Stimulated activated CD8-positive, alpha-beta memory T cell treated with anti-CD3 and anti-CD28 coated beads, Interleukin-4, amount 100 ng/mL, for 24 hours (primary cell): ENCODE results near the gene SEZ6.
"Not testable (repeated sequence)": the region's sequence is repeated elsewhere in the genome, so short reads cannot be mapped to it uniquely, and the experiment has no call there.

Experiments
- DNase-seq: peaks from one replicate; pipeline ENCODE4 v3.0.0-alpha.2; 2020; ENCODE audit warnings: low read depth

SEZ6 gene

GRCh38 chr17:28935744-28936460 lies 69.9 kb downstream of the SEZ6 start:
- DNase-seq: no peak

- not testable (repeated sequence) for DNase-seq
These were observed 71.3 kb downstream of the SEZ6 start for GRCh38 chr17:28934508-28934907.

DNA sequence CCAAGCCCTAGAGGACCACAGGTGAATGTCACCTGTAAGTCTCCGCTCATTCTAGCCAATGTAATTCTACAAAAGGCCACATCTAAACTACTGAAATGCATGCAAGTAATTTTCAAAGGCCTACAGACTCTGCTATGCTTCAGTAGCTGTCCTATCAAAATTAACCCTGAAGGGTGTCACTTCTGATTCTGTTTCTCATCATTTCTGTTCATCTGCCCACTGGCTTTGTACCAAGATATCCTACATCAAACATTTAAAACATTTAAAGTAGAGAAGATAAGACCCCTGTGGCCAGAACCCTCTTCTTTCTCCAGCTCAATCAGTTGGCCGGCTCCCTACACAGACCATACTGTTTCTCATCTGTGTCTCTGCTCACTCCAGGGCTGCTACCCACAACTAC lies 76.0 kb downstream of the SEZ6 start:
- no peak for DNase-seq

- no peak for DNase-seq
These were observed 77.8 kb downstream of the SEZ6 start for GRCh38 chr17:28928061-28928460.

- no peak for DNase-seq
These were observed 79.0 kb downstream of the SEZ6 start for GRCh38 chr17:28926786-28927185.

- no peak for DNase-seq
These were observed 79.5 kb downstream of the SEZ6 start for GRCh38 chr17:28926366-28926765.

GRCh38 chr17:28925912-28926365 lies 79.9 kb downstream of the SEZ6 start:
- DNase-seq: no peak

DNA sequence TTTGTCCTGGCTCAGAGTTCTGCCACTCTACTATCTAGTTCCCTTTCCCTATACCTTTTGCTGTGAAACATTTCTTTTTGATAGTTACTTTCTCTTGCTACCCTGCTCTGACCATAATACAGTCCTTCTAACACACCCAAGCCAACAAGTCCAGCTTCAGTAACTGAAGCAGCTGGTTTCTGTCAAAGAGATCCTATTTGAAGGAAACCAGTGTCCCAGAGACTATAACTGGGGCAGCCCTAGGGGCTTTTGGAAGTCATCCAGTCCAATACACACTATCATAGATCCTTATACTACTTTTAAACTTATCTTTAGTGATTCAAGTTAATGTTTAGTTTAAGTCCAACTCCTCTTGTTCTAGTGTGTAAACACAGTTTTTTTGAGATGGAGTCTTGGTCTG lies 85.6 kb downstream of the SEZ6 start:
- DNase-seq: no peak

GRCh38 chr17:28918295-28918694 lies 87.5 kb downstream of the SEZ6 start:
- no peak for DNase-seq

- no peak for DNase-seq
These were observed 88.4 kb downstream of the SEZ6 start for GRCh38 chr17:28917465-28917864.

GRCh38 chr17:28917029-28917428 lies 88.8 kb downstream of the SEZ6 start:
- DNase-seq: no peak

DNA sequence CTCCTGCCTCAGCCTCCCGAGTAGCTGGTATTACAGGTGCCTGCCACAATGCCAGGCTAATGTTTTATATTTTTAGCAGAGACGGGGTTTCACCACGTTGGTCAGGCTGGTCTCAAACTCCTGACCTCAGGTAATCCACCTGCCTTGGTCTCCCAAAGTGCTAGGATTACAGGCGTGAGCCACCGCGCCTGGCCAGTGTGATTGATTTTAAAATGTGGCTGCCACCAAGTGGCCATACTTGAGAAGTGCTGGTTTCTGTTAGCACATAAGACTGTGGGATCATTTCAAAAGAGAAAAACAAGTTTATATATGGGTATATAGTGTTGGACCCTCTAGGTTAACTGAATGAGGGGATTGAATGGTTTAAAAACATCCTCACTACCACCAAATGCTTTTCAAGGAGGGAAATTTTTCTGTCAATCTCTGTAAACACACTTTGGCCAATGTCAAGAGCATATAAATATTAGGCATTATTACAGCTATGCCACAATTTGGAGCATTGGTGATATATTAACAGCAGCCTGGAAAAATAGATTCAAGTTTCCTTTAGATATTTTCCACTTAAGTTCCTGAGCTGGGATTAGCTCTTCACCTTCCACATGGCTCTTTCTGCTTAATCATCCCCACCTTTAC lies 89.4 kb downstream of the SEZ6 start:
- no peak for DNase-seq

GRCh38 chr17:28912938-28913333 lies 92.9 kb downstream of the SEZ6 start:
- no peak for DNase-seq

DNA sequence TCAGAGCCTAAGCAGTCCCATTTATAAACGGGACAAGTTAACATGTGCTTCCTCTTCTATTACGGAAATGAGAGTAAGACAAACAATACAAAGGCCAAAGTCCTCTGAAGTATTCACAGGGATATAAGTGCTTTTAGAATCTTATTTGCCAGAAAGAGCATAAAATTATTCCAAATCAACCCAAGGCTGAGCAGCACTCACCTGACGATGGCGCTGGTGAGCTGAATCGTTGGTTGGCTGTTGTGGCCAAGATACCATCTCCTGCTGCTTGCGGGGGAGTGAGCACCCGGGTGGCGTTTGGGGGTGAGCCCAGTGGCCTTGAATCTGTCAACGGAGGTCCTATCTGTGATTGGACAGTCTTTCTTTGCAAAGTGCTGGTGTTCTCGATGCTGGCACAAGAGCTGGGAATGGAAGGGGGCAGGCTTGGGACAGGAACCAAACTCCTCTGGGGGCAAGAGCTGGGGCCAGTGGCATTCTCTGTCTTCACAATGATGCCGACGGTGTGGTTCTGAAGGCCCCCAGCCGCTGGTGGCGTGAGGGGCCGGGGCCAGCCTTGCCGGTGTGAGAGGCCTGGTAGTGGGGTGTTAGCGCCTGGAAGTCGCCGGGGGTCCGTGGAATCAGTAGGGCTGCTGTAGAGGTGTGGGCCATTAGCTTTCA lies 93.4 kb downstream of the SEZ6 start:
- no peak for DNase-seq

- no peak for DNase-seq
These were observed 94.3 kb downstream of the SEZ6 start for GRCh38 chr17:28911411-28912045.

GRCh38 chr17:28910534-28910933 lies 95.3 kb downstream of the SEZ6 start:
- no peak for DNase-seq

- no peak for DNase-seq
These were observed 97.1 kb downstream of the SEZ6 start for GRCh38 chr17:28908640-28909167.

DNA sequence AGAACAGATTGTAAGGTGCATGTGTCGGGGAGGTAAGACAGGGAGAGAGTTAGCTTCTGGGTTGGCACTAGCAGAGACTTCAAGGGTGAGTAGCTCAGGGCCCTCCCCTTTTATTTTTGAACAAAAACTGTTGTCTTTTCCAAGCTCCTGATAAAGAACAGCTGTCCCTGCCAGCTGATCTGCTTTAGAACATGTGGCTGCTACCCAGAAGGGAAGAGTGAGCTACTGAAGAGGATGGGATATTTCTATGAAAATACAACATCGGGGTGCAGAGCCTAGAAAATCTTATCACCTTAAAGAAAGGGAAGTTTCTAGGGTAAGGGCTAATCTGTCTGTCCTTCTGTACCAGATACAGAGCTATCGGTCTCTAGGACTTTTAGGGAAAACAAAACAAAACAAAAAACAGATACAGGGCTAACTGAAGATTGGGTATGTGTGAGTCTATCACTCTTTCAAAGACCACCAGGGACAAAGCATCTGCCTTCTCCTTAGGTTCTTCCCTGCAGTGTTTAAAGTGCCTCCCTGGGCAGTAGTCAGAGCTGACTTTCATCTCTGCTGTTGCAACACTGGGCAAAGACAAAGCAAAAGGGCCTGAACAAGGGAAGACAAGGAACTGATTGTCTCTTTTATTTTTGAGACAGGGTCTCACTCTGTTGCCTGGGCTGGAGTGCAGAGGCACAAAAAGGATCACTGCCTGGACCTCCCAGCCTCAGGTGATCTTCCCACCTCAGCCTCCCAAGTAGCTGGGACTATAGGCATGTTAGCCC lies 97.9 kb downstream of the SEZ6 start:
- DNase-seq: no peak

DNA sequence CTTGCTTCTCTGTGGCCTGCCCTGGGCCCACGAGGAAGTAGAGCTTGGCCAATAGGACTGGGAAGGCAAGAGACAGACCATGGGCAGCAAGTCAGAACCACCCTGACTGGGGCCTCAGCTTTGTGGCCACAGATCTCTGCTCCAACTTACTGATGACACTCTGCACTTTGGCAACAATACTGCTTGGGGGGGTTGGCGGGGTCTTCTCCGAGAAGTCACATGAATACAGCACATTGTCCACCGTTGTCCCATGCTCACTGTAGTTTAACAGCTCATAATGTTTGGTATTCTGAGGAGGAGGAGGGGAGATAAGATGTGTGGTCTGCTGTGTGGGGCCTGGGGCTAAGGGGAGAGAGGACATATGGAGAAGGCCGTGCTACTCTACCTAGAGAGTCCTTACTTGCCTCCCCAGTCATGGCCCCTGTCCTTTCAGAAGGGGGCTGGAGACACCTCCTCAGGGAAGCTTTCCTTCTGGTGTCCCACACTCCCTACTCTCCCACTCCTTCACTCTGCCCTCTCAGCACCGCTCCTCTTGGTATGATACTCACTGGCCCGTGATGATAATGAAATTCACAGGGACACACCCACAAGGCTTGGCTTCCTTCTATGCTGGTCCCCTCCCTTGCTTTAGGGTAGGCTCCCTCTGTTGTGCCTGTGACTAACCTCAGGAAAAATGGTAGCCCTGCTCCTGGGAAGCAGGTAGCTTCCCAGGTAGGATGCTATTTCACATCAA lies 99.0 kb downstream of the SEZ6 start:
- DNase-seq: no peak

- no peak for DNase-seq
These were observed 99.6 kb downstream of the SEZ6 start for GRCh38 chr17:28906276-28906675.
